ENCODE measurements around the gene ATPAF1. TPM values are rescaled to one million over a fixed set of nuclear protein-coding genes. Genes with fewer than 3 reads are reported as not detected.

ATPAF1 gene
- total RNA-seq = 29.2 and 33.5 TPM in 2 replicates

- FAIRE-seq = no peak
- Histone ChIP-seq H3K36me3 (ENCODE audit: control insufficient read depth, insufficient read depth, low read length) (peaks cover 3% of the 10 kb centered on the region), H3K4me3 (ENCODE audit: low read depth, low read length) (peak within 1 kb of the TSS; percentile 66), H3K27me3 (ENCODE audit: control insufficient read depth, insufficient read depth, low read length) (no peaks in the 10 kb centered on the region)
- DNase-seq (ENCODE audit: low read depth) = peak; percentile 44
- TF ChIP-seq CTCF (IDR thresholded peaks at IDR 0.05; ENCODE audit: insufficient read depth, low read length, severe bottlenecking) = no peak
These were observed at the start of gene ATPAF1 for GRCh38 chr1:46667782-46668760. TSS of gene ATPAF1 (minus strand) at chr1:46668364. CDS start at chr1:46668322, 42 bp downstream.

GRCh38 chr1:46717654-46718053 is 49.5 kb upstream of the ATPAF1 start:
- no peak for TF ChIP-seq CTCF (IDR thresholded peaks at IDR 0.05; ENCODE audit: insufficient read depth, low read length, severe bottlenecking)
- DNase-seq (ENCODE audit: low read depth) (no peak), FAIRE-seq (no peak)
- peak overlapping the region; percentile 90 for H3K4me3 ChIP-seq (ENCODE audit: low read depth, low read length)
- H3K36me3 ChIP-seq (ENCODE audit: control insufficient read depth, insufficient read depth, low read length) = peaks cover 8% of the 10 kb centered on the region
- no peaks in the 10 kb centered on the region for H3K27me3 ChIP-seq (ENCODE audit: control insufficient read depth, insufficient read depth, low read length)

GRCh38 chr1:46714976-46715375 is 46.8 kb upstream of the ATPAF1 start:
- no peak for TF ChIP-seq CTCF (IDR thresholded peaks at IDR 0.05; ENCODE audit: insufficient read depth, low read length, severe bottlenecking)
- Histone ChIP-seq H3K27me3 (ENCODE audit: control insufficient read depth, insufficient read depth, low read length) (no peaks in the 10 kb centered on the region), H3K36me3 (ENCODE audit: control insufficient read depth, insufficient read depth, low read length) (peaks cover 9% of the 10 kb centered on the region), H3K4me3 (ENCODE audit: low read depth, low read length) (no peak overlapping the region)
- peak; percentile 22 for DNase-seq (ENCODE audit: low read depth)
- no peak for FAIRE-seq

GRCh38 chr1:46708121-46708520 is 40.0 kb upstream of the ATPAF1 start:
- Histone ChIP-seq H3K27me3 (ENCODE audit: control insufficient read depth, insufficient read depth, low read length) (no peaks in the 10 kb centered on the region), H3K4me3 (ENCODE audit: low read depth, low read length) (no peak overlapping the region), H3K36me3 (ENCODE audit: control insufficient read depth, insufficient read depth, low read length) (peaks cover 8% of the 10 kb centered on the region)
- no peak for DNase-seq (ENCODE audit: low read depth)
- no peak for TF ChIP-seq CTCF (IDR thresholded peaks at IDR 0.05; ENCODE audit: insufficient read depth, low read length, severe bottlenecking)
- FAIRE-seq = no peak

GRCh38 chr1:46705408-46705807 is 37.2 kb upstream of the ATPAF1 start:
- DNase-seq (ENCODE audit: low read depth) = peak; percentile 69
- no peak overlapping the region for H3K4me3 ChIP-seq (ENCODE audit: low read depth, low read length)
- H3K36me3 ChIP-seq (ENCODE audit: control insufficient read depth, insufficient read depth, low read length) = peaks cover 11% of the 10 kb centered on the region
- H3K27me3 ChIP-seq (ENCODE audit: control insufficient read depth, insufficient read depth, low read length) = no peaks in the 10 kb centered on the region
- no peak for FAIRE-seq
- no peak for TF ChIP-seq CTCF (IDR thresholded peaks at IDR 0.05; ENCODE audit: insufficient read depth, low read length, severe bottlenecking)
